Retinal pigment epithelial cell (primary cell): ENCODE data around the gene DENND4A.

Experiments used
- DNase-seq: peaks from one replicate; pipeline ENCODE4 v3.0.0-alpha.2; 2010; ENCODE audit warnings: low read depth
- H3K4me3 ChIP-seq: 2 replicates; pipeline ENCODE4 v1.5.1; 2011; ENCODE audit warnings: mild to moderate bottlenecking, low read length, control low read depth, moderate library complexity
- TF ChIP-seq, protein P1 (sequence below): conservative IDR thresholded peaks from 2 replicates; pipeline ENCODE4 v1.5.1; 2011; ENCODE audit warnings: low read depth, low read length, control low read depth, inconsistent platforms

Gene DENND4A

DNA sequence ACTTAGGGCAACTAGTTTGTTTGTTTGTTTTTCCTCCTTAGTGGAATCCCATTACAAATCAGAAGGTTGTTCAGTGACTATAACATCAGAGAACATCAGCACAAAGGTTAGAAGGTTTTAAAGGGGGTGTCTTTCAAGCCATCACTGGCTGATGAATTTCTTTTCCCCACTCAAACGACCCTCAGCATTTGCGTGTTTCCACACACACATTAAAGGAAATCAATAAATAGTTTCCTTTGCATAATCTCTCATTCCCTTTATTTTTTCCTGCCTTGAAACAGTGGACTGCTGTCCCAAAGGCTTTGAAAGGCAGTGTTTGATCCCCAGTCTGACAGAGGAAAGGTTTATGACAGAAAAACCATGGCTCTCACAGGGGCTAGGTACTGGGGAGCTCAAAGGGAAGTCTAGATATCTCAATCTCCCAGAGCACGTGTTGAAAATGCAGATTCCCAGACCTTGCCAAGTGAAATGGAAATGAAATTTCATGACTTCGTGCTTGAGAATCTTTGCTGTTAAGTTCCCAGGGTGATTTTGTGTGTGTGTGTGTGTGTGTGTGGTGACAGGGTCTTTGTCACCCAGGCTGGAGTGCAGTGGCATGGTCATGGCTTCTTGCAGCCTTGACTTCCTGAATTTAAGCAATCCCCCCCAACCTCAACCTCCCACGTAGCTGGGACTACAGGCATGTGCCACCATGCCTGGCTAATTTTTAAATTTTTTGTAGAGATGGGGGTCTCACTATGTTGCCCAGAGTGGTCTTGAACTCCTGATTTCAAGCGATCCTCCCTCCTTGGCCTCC lies 178.9 kb downstream of the DENND4A start:
- TF ChIP-seq, protein P1, sequence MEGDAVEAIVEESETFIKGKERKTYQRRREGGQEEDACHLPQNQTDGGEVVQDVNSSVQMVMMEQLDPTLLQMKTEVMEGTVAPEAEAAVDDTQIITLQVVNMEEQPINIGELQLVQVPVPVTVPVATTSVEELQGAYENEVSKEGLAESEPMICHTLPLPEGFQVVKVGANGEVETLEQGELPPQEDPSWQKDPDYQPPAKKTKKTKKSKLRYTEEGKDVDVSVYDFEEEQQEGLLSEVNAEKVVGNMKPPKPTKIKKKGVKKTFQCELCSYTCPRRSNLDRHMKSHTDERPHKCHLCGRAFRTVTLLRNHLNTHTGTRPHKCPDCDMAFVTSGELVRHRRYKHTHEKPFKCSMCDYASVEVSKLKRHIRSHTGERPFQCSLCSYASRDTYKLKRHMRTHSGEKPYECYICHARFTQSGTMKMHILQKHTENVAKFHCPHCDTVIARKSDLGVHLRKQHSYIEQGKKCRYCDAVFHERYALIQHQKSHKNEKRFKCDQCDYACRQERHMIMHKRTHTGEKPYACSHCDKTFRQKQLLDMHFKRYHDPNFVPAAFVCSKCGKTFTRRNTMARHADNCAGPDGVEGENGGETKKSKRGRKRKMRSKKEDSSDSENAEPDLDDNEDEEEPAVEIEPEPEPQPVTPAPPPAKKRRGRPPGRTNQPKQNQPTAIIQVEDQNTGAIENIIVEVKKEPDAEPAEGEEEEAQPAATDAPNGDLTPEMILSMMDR, result no peak
- no peak overlapping the region for H3K4me3 ChIP-seq
- DNase-seq, result no peak

DNA sequence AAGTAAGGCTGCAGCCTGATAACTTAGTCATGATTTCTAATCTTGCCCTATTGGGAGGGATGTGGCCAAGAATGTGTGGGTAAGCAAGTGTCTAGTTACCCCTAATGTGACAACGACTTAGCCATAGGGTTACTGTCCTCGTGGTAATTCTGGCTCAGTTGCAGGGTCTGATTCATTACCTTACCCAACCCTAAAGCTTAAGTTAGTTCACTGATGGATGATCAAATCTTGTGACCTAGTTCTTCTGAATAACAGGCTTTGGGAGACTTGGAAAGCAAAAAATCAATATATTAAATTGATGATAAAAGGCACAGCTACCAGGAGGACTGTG lies 179.5 kb downstream of the DENND4A start:
- TF ChIP-seq, protein P1, result no peak
- no peak overlapping the region for H3K4me3 ChIP-seq
- no peak for DNase-seq

DNA sequence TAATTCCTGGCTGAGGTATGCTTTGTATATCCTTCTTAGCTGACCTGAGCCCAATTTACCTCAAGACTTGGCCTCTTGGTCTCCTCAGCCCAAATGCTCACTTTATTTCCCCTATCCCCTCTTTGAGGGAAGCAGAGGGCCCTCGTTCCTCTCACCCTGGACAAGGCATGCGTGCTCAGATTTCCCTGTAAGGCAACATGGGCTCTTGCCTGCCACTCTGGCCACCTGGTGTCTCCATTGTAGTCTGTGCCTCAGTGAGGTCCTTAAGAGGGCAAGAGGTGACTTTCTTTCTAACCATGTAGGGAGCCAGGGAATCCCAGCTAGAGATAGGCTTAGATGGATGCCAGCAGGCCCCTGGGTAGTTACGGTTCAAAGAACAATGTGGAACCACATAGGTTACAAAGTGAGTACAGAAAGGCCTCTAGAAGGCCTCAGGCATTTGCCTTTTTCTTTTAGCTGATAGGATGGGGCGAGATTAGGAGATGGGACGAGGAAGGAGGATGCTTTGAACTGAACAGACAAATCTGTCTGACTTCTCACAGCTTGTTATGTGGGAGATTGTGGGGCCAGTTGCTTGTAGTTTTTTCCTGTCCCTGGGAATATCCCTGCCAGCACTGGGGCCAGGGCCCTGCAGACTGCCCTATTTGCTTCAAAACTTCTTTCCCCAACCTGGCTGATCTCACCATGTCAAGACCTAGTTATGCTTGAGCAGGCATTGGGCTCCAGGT lies 180.0 kb downstream of the DENND4A start:
- no peak for DNase-seq
- H3K4me3 ChIP-seq, result peak overlapping the region; percentile 86
- TF ChIP-seq, protein P1, result no peak

DNA sequence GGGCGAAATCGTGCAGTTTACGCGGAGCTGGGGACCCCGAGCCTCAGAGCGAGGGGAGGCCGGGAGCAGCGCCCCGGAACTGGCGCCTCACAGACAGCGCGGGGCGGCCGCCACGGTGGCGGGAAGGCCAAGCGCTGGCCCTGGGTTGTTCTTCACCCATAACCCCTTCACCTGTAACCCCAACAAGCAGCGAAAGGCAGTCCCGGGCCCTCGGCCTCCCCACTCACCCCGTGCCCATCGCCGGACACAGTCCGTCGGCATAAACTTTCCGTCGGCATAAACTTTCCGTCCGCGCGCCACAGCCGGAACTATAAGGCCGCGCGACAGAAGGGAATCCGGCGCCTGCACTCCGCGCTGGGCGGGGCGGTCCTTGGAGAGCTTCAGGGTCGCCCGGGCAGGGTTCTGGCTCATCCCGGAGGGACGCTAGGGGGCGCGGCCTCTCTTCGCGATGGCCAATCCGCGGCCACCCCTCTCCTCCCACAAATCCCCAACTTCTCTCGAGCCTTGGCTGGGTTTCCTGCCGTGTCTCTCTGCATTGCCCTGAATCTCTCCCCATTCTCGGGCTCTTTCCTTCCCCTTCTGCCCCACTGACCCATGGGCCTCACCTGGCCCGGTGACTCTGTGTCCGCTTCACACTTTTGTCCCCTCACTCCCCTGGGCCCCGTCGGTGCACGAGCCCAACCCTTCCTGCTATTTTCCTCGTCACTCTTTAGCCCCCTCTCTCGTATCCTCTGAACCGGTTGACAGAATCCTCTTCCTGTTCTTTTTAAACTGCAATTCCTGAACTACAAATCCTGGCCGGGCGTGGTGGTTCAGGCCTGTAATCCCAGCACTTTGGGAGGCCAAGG lies 181.0 kb downstream of the DENND4A start, which contains the start of gene INTS14:
Gene INTS14 (minus strand): TSS at position 261 of the 848 bp plus-strand sequence. CDS start 3,751 bp downstream, outside the sequence.
- TF ChIP-seq, protein P1, result peak; percentile 36
- DNase-seq, result peak; percentile 83
- peak within 1 kb of the TSS; percentile 86 for H3K4me3 ChIP-seq
